Gastrocnemius medialis (tissue), 4 donors: ENCODE data around the gene DIO3. TPM values are rescaled to one million over a fixed set of nuclear protein-coding genes. Genes with fewer than 3 reads are reported as not detected.

ENCODE experiments used
- ATAC-seq, 2 donors: fragments of 150-250 bp; one replicate each; pipeline ENCODE4 v1.9.1; 2016
- DNase-seq, 2 donors: peaks; one replicate each; pipeline ENCODE4 v3.0.0-alpha.2; 2019
- H3K27ac ChIP-seq, 4 donors: fragments of 200-600 bp; sonication (generic); 1 replicate in 1 of 4; 2 replicates in 3 of 4; pipeline ENCODE4 v1.5.1; 2016 to 2018; ENCODE audit warnings: mild to moderate bottlenecking in 2 of 4, moderate library complexity in 1 of 4
- H3K27me3 ChIP-seq, 3 donors: fragments of 200-600 bp; sonication (generic) in 2 of 3; 1 replicate in 1 of 3; 2 replicates in 2 of 3; pipeline versions ENCODE4 v1.5.1 to v1.6.0; 2016 to 2019; ENCODE audit warnings: mild to moderate bottlenecking in 1 of 3, moderate library complexity in 1 of 3
- H3K36me3 ChIP-seq, 2 donors: fragments of 200-600 bp; sonication (generic) in 1 of 2; one replicate each; pipeline ENCODE4 v1.5.1; 2017 to 2018
- H3K4me1 ChIP-seq, 2 donors: fragments of 200-600 bp; sonication (generic) in 1 of 2; one replicate each; pipeline ENCODE4 v1.5.1; 2016 to 2017; ENCODE audit warnings: mild to moderate bottlenecking in 2 of 2
- H3K4me3 ChIP-seq, 4 donors: fragments of 200-600 bp; sonication (generic) in 3 of 4; 1 replicate in 1 of 4; 2 replicates in 3 of 4; pipeline ENCODE4 v1.5.1; 2016 to 2019; ENCODE audit warnings: mild to moderate bottlenecking in 2 of 4
- H3K9me3 ChIP-seq, 3 donors: fragments of 200-600 bp; sonication (generic) in 2 of 3; 1 replicate in 1 of 3; 2 replicates in 2 of 3; pipeline ENCODE4 v1.5.1; 2016 to 2019
- CTCF ChIP-seq, 5 experiments: fragments of 450-650 bp in 3 of 5; fragments of 200-600 bp in 2 of 5; sonication (generic) in 2 of 5; IDR thresholded peaks in 4 of 5; conservative IDR thresholded peaks in 1 of 5; 1 replicate in 4 of 5; 2 replicates in 1 of 5; pipeline ENCODE4 v1.5.1; 2016 to 2019; ENCODE audit warnings: antibody characterized with exemption in 5 of 5, mild to moderate bottlenecking in 3 of 5, moderate library complexity in 3 of 5
- POLR2A ChIP-seq, 2 donors: fragments of 450-650 bp; IDR thresholded peaks; one replicate each; pipeline ENCODE4 v1.6.1; 2017; ENCODE audit warnings: antibody characterized with exemption in 2 of 2, mild to moderate bottlenecking in 2 of 2, moderate library complexity in 2 of 2
- in situ Hi-C, 4 donors: fragments of 200-750 bp; cut with MboI; loops; one replicate each; pipeline versions ENCODE4 v1.15.0 to v1.8.0; 2017; ENCODE audit warnings: low sequenced_read_pairs in 4 of 4
- intact Hi-C: fragments of 100-400 bp; cut with DNase I; formaldehyde crosslinking; loops from one replicate; pipeline ENCODE4 v1.15.1; 2023; ENCODE audit warnings: low total_unique reads
- total RNA-seq, 4 donors: library from RNA; depleted of rRNA; stranded (reverse); fragments of >200 nt; gene quantifications; one replicate each; pipeline versions ENCODE4 v1.1.0 to v1.2.3, GENCODE V29; 2016

The DIO3 gene
- total RNA-seq, 4 donors from 2014 or later = 1.0 to 2.3 (median 1.0) TPM; not detected in 1

GRCh38 chr14:101600891-101601605 is 39.8 kb downstream of the DIO3 start:
- TF ChIP-seq CTCF (IDR thresholded peaks at IDR 0.05 in 4 of 5, conservative IDR thresholded peaks at IDR 0.05 in 1 of 5) (no peak), POLR2A (IDR thresholded peaks at IDR 0.05) (no peak)
- intact Hi-C loops = no loop called here
- no peaks in the 10 kb centered on the region for H3K4me1 ChIP-seq
- H3K27ac ChIP-seq = no peak overlapping the region
- DNase-seq (peak in 1 of 2 donors; percentile 5), ATAC-seq (no peak)
- in situ Hi-C loops = loop anchor here in 1 of 4 donors (25.0 kb wide), 1 partner anchor 739 kb away; no protein-coding TSS in a partner anchor
- no peaks in the 10 kb centered on the region for H3K36me3 ChIP-seq
- H3K9me3 ChIP-seq = no peaks in the 10 kb centered on the region
- peaks cover 0 to 3% (median 0%) of the 10 kb centered on the region in 3 donors for H3K27me3 ChIP-seq
- H3K4me3 ChIP-seq = no peak overlapping the region

- H3K4me3 ChIP-seq = no peak overlapping the region
- intact Hi-C loops = no loop called here
- TF ChIP-seq CTCF (IDR thresholded peaks at IDR 0.05 in 4 of 5, conservative IDR thresholded peaks at IDR 0.05 in 1 of 5) = no peak
- TF ChIP-seq POLR2A (IDR thresholded peaks at IDR 0.05) = no peak
- ATAC-seq = no peak
- H3K27me3 ChIP-seq = peaks cover 0 to 3% (median 0%) of the 10 kb centered on the region in 3 donors
- no peak overlapping the region for H3K27ac ChIP-seq
- DNase-seq = peak in 1 of 2 donors; percentile 1
- no peaks in the 10 kb centered on the region for H3K36me3 ChIP-seq
- H3K4me1 ChIP-seq = no peaks in the 10 kb centered on the region
- no peaks in the 10 kb centered on the region for H3K9me3 ChIP-seq
- in situ Hi-C loops = loop anchor here in 1 of 4 donors (25.0 kb wide), 1 partner anchor 740 kb away; no protein-coding TSS in a partner anchor
These were observed 40.5 kb downstream of the DIO3 start for GRCh38 chr14:101601606-101602465.

- Histone ChIP-seq H3K9me3 (no peaks in the 10 kb centered on the region), H3K27me3 (peaks cover 0 to 3% (median 0%) of the 10 kb centered on the region in 3 donors), H3K4me3 (no peak overlapping the region), H3K27ac (no peak overlapping the region), H3K4me1 (no peaks in the 10 kb centered on the region), H3K36me3 (no peaks in the 10 kb centered on the region)
- ATAC-seq (no peak), DNase-seq (no peak)
- in situ Hi-C loops (loop anchor here in 1 of 4 donors (25.0 kb wide), 1 partner anchor 740 kb away; no protein-coding TSS in a partner anchor), intact Hi-C loops (no loop called here)
- TF ChIP-seq POLR2A (IDR thresholded peaks at IDR 0.05) (no peak), CTCF (IDR thresholded peaks at IDR 0.05 in 4 of 5, conservative IDR thresholded peaks at IDR 0.05 in 1 of 5) (no peak)
These were observed 41.2 kb downstream of the DIO3 start for GRCh38 chr14:101602466-101602840.

GRCh38 chr14:101603096-101603495 is 41.8 kb downstream of the DIO3 start:
- Histone ChIP-seq H3K4me1 (no peaks in the 10 kb centered on the region), H3K27ac (no peak overlapping the region), H3K27me3 (peaks cover 0 to 4% (median 0%) of the 10 kb centered on the region in 3 donors), H3K36me3 (no peaks in the 10 kb centered on the region), H3K9me3 (no peaks in the 10 kb centered on the region), H3K4me3 (no peak overlapping the region)
- intact Hi-C loops = no loop called here
- in situ Hi-C loops = loop anchor here in 1 of 4 donors (25.0 kb wide), 1 partner anchor 741 kb away; no protein-coding TSS in a partner anchor
- ATAC-seq = no peak
- TF ChIP-seq CTCF (IDR thresholded peaks at IDR 0.05 in 4 of 5, conservative IDR thresholded peaks at IDR 0.05 in 1 of 5) (no peak), POLR2A (IDR thresholded peaks at IDR 0.05) (no peak)
- DNase-seq = no peak
